Transverse colon (tissue), 4 donors: Measurements from ENCODE around the gene USP53. TPM values are rescaled to one million over a fixed set of nuclear protein-coding genes. Genes with fewer than 3 reads are reported as not detected.
"Not testable (repeated sequence)": the region's sequence is repeated elsewhere in the genome, so short reads cannot be mapped to it uniquely, and the experiment has no call there.

Source experiments
- DNase-seq: peaks from one replicate; pipeline ENCODE4 v3.0.0-alpha.2; 2019
- H3K27ac ChIP-seq, 4 donors: fragments of 200-600 bp; sonication (generic); 2 replicates each; pipeline ENCODE4 v1.5.1; 2016 to 2018; ENCODE audit warnings: inconsistent platforms in 4 of 4
- H3K27me3 ChIP-seq: fragments of 200-600 bp; sonication (generic); 2 replicates; pipeline ENCODE4 v1.5.1; 2017; ENCODE audit warnings: inconsistent platforms
- H3K36me3 ChIP-seq, 4 donors: fragments of 200-600 bp; sonication (generic); 2 replicates each; pipeline ENCODE4 v1.5.1; 2017 to 2019; ENCODE audit warnings: inconsistent platforms in 4 of 4
- H3K4me1 ChIP-seq, 4 donors: fragments of 200-600 bp; sonication (generic); 2 replicates each; pipeline ENCODE4 v1.5.1; 2017 to 2020; ENCODE audit warnings: inconsistent platforms in 4 of 4
- H3K4me3 ChIP-seq, 4 donors: fragments of 200-600 bp; sonication (generic); 1 replicate in 1 of 4; 2 replicates in 3 of 4; pipeline versions ENCODE4 v1.5.1 to v1.6.1; 2017 to 2019; ENCODE audit warnings: inconsistent platforms in 4 of 4
- H3K9me3 ChIP-seq, 2 donors: fragments of 200-600 bp; sonication (generic); 2 replicates each; pipeline ENCODE4 v1.5.1; 2017 to 2019; ENCODE audit warnings: inconsistent platforms in 2 of 2
- EP300 ChIP-seq: sonication (generic); formaldehyde crosslinking; IDR thresholded peaks from one replicate; pipeline ENCODE4 v1.6.1; 2017; ENCODE audit warnings: antibody characterized with exemption, low read depth
- POLR2A ChIP-seq: fragments of 450-650 bp; IDR thresholded peaks from one replicate; pipeline ENCODE4 v1.6.1; 2016; ENCODE audit warnings: antibody characterized with exemption, mild to moderate bottlenecking, moderate library complexity
- POLR2AphosphoS5 ChIP-seq, 3 donors: sonication (generic); formaldehyde crosslinking; IDR thresholded peaks; one replicate each; pipeline ENCODE4 v1.6.1; 2016; ENCODE audit warnings: antibody characterized with exemption in 3 of 3
- WGBS, 2 donors: methylation state at CpG; one replicate each; pipeline ENCODE4 v1.1.5; 2018; ENCODE audit warnings: low coverage in 1 of 2; 5-methylcytosine and 5-hydroxymethylcytosine counted together
- in situ Hi-C, 4 donors: fragments of 200-750 bp; cut with MboI; loops; one replicate each; pipeline versions ENCODE4 v1.15.0 to v1.15.1; 2017; ENCODE audit warnings: low sequenced_read_pairs in 3 of 4, low pct_ligation_motif_present in 1 of 4, low pct_unique_long_range_greater_than_20kb in 1 of 4
- intact Hi-C: fragments of 100-400 bp; cut with DNase I; formaldehyde crosslinking; loops from one replicate; pipeline ENCODE4 v1.15.1; 2023; ENCODE audit warnings: low total_unique reads
- total RNA-seq, 4 donors: library from RNA; depleted of rRNA; stranded (reverse); fragments of >200 nt; gene quantifications; one replicate each; pipeline ENCODE4 v1.1.0, GENCODE V29; 2016
- TF ChIP-seq, protein P1 (sequence below), 5 experiments: fragments of 200-600 bp in 3 of 5; fragments of 450-650 bp in 2 of 5; sonication (generic) in 3 of 5; IDR thresholded peaks; 1 replicate in 2 of 5; 2 replicates in 3 of 5; pipeline ENCODE4 v1.5.1; 2016 to 2017; ENCODE audit warnings: antibody characterized with exemption in 5 of 5, inconsistent platforms in 3 of 5, mild to moderate bottlenecking in 2 of 5, moderate library complexity in 1 of 5

Gene USP53
- total RNA-seq, 4 donors from 2014 or later, result 71.4 to 165 (median 98.5) TPM

DNA sequence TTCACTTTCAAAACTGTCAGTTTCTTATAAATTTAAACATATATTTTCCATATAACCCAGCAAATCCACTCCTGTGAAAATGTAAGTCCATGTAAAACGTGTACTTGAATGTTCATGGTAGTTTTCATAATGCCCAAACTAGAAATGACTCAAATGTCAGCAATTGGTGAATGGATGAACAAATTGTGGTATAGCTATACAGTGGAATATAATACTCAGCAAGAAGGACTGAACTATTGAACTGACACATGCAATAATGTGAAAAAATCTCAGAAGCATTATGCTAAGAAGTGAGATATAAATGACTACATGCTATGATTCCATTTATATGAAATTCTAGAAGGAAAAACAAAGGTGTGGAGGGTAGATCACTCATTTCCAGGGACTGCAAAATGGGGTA, 52.2 kb downstream of the USP53 start:
- H3K9me3 ChIP-seq, result no peaks in the 10 kb centered on the region
- H3K27me3 ChIP-seq, result no peaks in the 10 kb centered on the region
- no peaks in the 10 kb centered on the region for H3K4me1 ChIP-seq
- intact Hi-C loops (no loop called here), in situ Hi-C loops (no loop called here)
- TF ChIP-seq POLR2A (no peak), EP300 (no peak), POLR2AphosphoS5 (IDR thresholded peaks at IDR 0.05) (no peak)
- TF ChIP-seq, protein P1, sequence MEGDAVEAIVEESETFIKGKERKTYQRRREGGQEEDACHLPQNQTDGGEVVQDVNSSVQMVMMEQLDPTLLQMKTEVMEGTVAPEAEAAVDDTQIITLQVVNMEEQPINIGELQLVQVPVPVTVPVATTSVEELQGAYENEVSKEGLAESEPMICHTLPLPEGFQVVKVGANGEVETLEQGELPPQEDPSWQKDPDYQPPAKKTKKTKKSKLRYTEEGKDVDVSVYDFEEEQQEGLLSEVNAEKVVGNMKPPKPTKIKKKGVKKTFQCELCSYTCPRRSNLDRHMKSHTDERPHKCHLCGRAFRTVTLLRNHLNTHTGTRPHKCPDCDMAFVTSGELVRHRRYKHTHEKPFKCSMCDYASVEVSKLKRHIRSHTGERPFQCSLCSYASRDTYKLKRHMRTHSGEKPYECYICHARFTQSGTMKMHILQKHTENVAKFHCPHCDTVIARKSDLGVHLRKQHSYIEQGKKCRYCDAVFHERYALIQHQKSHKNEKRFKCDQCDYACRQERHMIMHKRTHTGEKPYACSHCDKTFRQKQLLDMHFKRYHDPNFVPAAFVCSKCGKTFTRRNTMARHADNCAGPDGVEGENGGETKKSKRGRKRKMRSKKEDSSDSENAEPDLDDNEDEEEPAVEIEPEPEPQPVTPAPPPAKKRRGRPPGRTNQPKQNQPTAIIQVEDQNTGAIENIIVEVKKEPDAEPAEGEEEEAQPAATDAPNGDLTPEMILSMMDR (IDR thresholded peaks at IDR 0.05), result no peak
- no peak for DNase-seq
- H3K4me3 ChIP-seq, result no peak overlapping the region
- H3K27ac ChIP-seq, result no peak overlapping the region
- WGBS, 2 donors, result 74 to 100% methylated on average over 1 of the region's 1 CpG
- peaks cover 0 to 39% (median 18%) of the 10 kb centered on the region in 4 donors for H3K36me3 ChIP-seq

DNA sequence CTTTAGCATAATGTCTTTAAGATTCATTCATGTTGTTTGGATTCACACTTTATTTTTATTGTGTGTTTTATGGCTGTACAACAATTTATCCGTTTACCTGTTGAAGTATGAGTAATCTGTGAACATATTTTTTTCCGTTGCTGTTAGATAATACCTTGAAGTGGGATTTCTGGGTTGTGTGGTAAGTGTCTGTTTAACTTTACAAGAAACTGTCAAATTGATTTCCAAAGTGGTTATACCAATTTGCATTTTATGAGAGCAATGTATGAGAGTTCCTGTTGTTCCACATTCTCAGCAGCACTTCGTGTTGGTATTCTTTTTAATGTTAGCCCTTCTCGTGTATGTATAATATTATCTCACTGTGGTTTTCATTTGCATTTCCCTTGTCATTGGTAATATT, 53.6 kb downstream of the USP53 start:
- no peaks in the 10 kb centered on the region for H3K27me3 ChIP-seq
- no peak overlapping the region for H3K4me3 ChIP-seq
- no peaks in the 10 kb centered on the region for H3K4me1 ChIP-seq
- intact Hi-C loops, result no loop called here
- H3K27ac ChIP-seq, result no peak overlapping the region
- peaks cover 0 to 37% (median 16%) of the 10 kb centered on the region in 4 donors for H3K36me3 ChIP-seq
- no peaks in the 10 kb centered on the region for H3K9me3 ChIP-seq
- no peak for TF ChIP-seq EP300
- TF ChIP-seq, protein P1 (IDR thresholded peaks at IDR 0.05), result no peak
- TF ChIP-seq POLR2AphosphoS5 (IDR thresholded peaks at IDR 0.05), result no peak
- no peak for TF ChIP-seq POLR2A
- WGBS, 2 donors, result 48 to 56% methylated on average over 4 of the region's 4 CpGs
- DNase-seq, result no peak
- in situ Hi-C loops, result no loop called here

DNA sequence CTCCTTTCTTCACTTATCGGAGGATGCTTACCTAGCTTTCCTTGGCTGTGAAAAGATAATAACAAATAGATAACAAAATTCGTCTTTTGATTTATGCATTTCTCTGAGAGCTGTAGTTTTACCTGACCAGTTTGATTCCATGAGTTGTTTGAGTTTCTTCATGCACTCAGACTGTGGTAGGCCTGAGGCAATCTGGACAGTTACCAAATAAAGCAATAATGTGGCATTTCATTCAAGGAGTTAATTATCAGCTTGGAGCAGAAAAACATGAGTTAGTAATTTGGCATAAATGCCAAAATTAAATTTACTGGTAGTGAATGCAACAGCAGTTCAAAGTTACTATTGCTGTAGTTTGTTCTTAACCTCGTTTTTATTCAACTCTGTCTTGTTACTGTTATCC, 56.0 kb downstream of the USP53 start:
- 84 to 86% methylated on average over 3 of the region's 3 CpGs for WGBS, 2 donors
- Histone ChIP-seq H3K4me3 (no peak overlapping the region), H3K27me3 (no peaks in the 10 kb centered on the region), H3K27ac (no peak overlapping the region), H3K36me3 (peaks cover 0 to 60% (median 19%) of the 10 kb centered on the region in 4 donors), H3K4me1 (no peaks in the 10 kb centered on the region), H3K9me3 (no peaks in the 10 kb centered on the region)
- TF ChIP-seq EP300, result no peak
- no peak for TF ChIP-seq POLR2A
- no peak for TF ChIP-seq POLR2AphosphoS5 (IDR thresholded peaks at IDR 0.05)
- TF ChIP-seq, protein P1 (IDR thresholded peaks at IDR 0.05), result no peak
- intact Hi-C loops (no loop called here), in situ Hi-C loops (no loop called here)
- no peak for DNase-seq

DNA sequence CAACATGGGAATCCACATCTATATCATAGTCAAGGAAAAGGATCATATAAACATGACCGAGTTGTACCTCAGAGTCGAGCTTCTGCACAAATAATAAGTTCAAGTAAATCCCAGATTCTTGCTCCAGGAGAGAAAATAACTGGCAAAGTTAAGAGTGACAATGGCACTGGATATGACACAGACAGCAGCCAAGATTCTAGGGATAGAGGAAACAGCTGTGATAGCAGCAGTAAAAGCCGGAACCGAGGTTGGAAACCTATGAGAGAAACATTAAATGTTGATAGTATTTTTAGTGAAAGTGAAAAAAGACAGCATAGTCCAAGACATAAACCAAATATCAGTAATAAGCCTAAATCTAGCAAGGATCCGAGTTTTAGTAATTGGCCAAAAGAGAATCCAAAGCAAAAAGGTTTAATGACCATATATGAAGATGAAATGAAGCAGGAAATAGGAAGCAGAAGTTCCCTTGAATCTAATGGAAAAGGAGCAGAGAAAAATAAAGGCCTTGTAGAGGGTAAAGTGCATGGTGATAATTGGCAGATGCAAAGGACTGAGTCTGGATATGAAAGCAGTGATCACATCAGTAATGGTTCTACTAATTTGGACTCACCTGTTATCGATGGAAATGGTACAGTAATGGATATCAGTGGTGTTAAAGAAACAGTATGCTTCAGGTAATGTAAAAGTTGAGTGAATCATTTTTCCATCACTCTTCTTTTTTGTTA, 59.0 kb downstream of the USP53 start:
- H3K4me1 ChIP-seq, result no peaks in the 10 kb centered on the region
- in situ Hi-C loops, result no loop called here
- DNase-seq, result no peak
- peaks cover 0 to 51% (median 18%) of the 10 kb centered on the region in 4 donors for H3K36me3 ChIP-seq
- intact Hi-C loops, result no loop called here
- H3K9me3 ChIP-seq, result no peaks in the 10 kb centered on the region
- no peak overlapping the region for H3K27ac ChIP-seq
- no peak overlapping the region for H3K4me3 ChIP-seq
- TF ChIP-seq POLR2A, result no peak
- TF ChIP-seq, protein P1 (IDR thresholded peaks at IDR 0.05), result no peak
- 76 to 88% methylated on average over 4 to 6 of the region's 6 CpGs for WGBS, 2 donors
- no peaks in the 10 kb centered on the region for H3K27me3 ChIP-seq

DNA sequence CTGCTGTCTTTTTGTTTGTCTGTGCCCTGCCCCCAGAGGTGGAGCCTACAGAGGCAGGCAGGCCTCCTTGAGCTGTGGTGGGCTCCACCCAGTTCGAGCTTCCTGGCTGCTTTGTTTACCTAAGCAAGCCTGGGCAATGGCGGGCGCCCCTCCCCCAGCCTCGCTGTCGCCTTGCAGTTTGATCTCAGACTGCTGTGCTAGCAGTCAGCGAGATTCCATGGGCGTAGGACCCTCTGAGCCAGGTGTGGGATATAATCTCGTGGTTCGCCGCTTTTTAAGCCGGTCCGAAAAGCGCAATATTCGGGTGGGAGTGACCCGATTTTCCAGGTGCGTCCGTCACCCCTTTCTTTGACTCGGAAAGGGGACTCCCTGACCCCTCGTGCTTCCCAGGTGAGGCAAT, 67.0 kb downstream of the USP53 start:
- 94% methylated on average over 14 of the region's 19 CpGs; no CpG with 5 or more reads in 1 of the 2 donors for WGBS, 2 donors

DNA sequence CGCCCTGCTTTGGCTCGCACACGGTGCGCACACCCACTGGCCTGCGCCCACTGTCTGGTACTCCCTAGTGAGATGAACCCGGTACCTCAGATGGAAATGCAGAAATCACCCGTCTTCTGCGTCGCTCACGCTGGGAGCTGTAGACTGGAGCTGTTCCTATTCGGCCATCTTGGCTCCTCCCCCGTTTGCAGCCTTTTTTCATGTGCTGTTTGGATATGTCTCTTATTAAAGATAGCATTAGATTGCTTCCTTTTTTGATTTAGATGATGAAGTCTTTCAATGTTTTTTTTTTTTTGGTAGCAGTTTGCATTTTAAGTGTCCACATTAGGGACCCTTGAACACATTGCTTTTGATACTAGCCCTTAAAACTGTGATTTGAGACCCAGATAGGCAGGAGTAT, 67.4 kb downstream of the USP53 start:
- H3K4me3 ChIP-seq, H3K9me3 ChIP-seq, H3K27me3 ChIP-seq, H3K27ac ChIP-seq, DNase-seq, H3K36me3 ChIP-seq: not testable (repeated sequence)
- peaks cover 0 to 13% (median 8%) of the 10 kb centered on the region in 4 donors for H3K4me1 ChIP-seq
- in situ Hi-C loops (loop anchor here in 1 of 4 donors (25.0 kb wide), 1 partner anchor 543 kb away; no protein-coding TSS in a partner anchor), intact Hi-C loops (loop anchor here (10.0 kb wide), 1 partner anchor 235 kb away; no protein-coding TSS in a partner anchor)
- 93 to 100% methylated on average over 6 to 12 of the region's 12 CpGs for WGBS, 2 donors

More for the DNA sequence above, 67.0 kb downstream of the USP53 start:
- H3K36me3 ChIP-seq, H3K9me3 ChIP-seq, H3K4me1 ChIP-seq, H3K4me3 ChIP-seq, H3K27me3 ChIP-seq, DNase-seq, intact Hi-C loops, H3K27ac ChIP-seq: not testable (repeated sequence)
- in situ Hi-C loops, result loop anchor here in 1 of 4 donors (25.0 kb wide), 1 partner anchor 542 kb away; no protein-coding TSS in a partner anchor
